HFF-Myc (cell line): Measurements from ENCODE around the gene SPRN.

Experiments
- DNase-seq: peaks from one replicate; pipeline ENCODE4 v3.0.0-alpha.2; 2011; ENCODE audit warnings: low read depth; ENCODE audit errors: extremely low read depth
- H3K4me3 ChIP-seq: replicated peaks from 2 replicates; pipeline ENCODE4 v1.5.1; 2011; ENCODE audit warnings: low read depth, mild to moderate bottlenecking, control low read depth, low read length
- TF ChIP-seq, protein P1 (sequence below): IDR thresholded peaks from 2 replicates; pipeline ENCODE4 v1.5.1; 2012; ENCODE audit warnings: mild to moderate bottlenecking, low read depth, low read length, control low read depth; ENCODE audit errors: missing control alignments

SPRN gene

DNA sequence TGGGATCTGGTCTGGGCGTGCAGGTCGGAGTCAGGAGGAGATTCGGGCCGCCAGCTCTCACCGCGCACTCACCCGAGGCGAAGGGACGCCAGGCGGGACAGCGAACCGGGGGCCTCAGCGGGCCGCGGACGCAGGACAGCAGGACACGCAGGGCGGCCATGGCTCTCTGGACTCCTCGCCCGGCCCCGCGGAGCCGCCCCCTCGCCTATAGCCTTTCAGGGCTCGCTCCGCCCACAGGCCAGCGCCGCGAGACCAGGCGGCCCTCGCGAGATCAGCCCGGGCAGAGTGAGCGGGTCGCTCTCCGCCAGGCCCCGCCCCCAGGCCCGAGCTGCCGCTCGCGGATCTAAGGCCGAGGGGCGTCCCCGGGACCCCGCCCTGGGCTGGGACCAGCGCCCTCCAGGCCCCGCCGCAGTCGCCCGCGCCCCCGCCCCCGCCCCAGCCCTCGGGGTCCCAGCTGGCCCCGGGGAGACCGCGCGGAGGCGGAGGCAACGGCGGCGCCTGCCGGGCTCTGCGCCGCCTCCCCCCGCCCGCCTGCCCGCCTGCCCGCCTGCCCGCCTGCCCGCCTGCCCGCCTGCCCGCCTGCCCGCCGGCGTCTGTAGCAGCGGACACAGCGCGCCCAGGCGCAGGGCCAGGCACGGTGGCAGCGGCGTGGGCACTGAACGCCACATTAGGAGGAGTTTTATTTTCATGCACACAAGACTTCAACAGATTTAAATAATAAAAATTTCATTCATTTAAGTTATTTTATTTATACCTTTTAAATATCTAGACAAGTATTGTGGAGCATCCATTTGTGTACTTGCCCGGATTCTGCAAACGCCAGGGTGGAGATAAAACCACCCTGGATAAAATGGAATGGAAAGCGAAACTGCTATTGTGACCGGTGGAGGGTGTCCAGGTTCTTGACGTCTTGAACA, 51.0 kb downstream of the SPRN start, which contains the start of gene ECHS1:
Gene ECHS1, minus strand, starts transcription at position 181 of the 917 bp plus-strand sequence. Its CDS starts 21 bp downstream, at position 160.
- peak; percentile 43 for DNase-seq
- peak within 1 kb of the TSS; percentile 58 for H3K4me3 ChIP-seq
- TF ChIP-seq, protein P1, sequence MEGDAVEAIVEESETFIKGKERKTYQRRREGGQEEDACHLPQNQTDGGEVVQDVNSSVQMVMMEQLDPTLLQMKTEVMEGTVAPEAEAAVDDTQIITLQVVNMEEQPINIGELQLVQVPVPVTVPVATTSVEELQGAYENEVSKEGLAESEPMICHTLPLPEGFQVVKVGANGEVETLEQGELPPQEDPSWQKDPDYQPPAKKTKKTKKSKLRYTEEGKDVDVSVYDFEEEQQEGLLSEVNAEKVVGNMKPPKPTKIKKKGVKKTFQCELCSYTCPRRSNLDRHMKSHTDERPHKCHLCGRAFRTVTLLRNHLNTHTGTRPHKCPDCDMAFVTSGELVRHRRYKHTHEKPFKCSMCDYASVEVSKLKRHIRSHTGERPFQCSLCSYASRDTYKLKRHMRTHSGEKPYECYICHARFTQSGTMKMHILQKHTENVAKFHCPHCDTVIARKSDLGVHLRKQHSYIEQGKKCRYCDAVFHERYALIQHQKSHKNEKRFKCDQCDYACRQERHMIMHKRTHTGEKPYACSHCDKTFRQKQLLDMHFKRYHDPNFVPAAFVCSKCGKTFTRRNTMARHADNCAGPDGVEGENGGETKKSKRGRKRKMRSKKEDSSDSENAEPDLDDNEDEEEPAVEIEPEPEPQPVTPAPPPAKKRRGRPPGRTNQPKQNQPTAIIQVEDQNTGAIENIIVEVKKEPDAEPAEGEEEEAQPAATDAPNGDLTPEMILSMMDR = no peak

DNA sequence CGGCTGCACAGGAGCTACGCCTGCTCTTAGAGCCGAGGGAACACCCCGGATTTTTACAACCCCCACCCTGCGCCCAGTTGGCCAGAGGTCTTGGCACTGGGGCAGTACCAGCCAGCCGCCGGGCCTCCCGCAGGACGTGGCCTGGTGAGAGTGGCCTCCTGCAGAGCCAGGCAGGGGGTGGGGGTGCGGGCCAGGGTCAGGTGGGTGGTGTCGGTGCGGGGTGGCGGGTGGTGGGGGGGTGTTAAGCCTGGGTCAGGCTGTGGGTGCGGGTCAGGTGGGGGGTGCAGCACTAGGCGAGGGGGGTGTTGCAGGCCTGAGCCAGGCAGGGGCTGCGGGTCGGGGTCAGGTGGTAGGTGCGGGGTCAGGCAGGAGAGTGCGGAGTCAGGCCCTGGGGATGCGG, 51.9 kb downstream of the SPRN start:
- peak overlapping the region; percentile 58 for H3K4me3 ChIP-seq
- TF ChIP-seq, protein P1 = no peak

More for the DNA sequence above, 51.9 kb downstream of the SPRN start:
- DNase-seq = no peak
